Calu3 (cell line): ENCODE measurements around the gene CD22. TPM values are rescaled to one million over a fixed set of nuclear protein-coding genes. Genes with fewer than 3 reads are reported as not detected.

Experiments
- BruUV-seq: library from RNA; stranded (reverse); fragments of 400-500 nt; replicated peaks from 2 replicates; lab custom pipeline; 2021; lab: Mats Ljungman, UMichigan
- CTCF ChIA-PET: fragments of 300-600 bp; sonication (Branson Sonifier 250); formaldehyde crosslinking; loops from one replicate; lab custom pipeline; 2022; ENCODE audit warnings: antibody characterized with exemption; lab: Charles Lee
- DNase-seq: peaks from one replicate; pipeline ENCODE4 v3.0.0; 2022
- H3K27ac Mint-ChIP-seq: one replicate; pipeline ENCODE4 v1.8.0; 2022; ENCODE audit warnings: mixed read lengths; ENCODE audit not compliant: unreplicated experiment
- H3K27me3 Mint-ChIP-seq: one replicate; pipeline ENCODE4 v1.8.0; 2022; ENCODE audit warnings: mixed read lengths; ENCODE audit not compliant: unreplicated experiment
- H3K36me3 Mint-ChIP-seq: one replicate; pipeline ENCODE4 v1.8.0; 2022; ENCODE audit warnings: mild to moderate bottlenecking, moderate library complexity, mixed read lengths; ENCODE audit not compliant: insufficient read depth, unreplicated experiment
- H3K4me1 Mint-ChIP-seq: one replicate; pipeline ENCODE4 v1.8.0; 2022; ENCODE audit warnings: mild to moderate bottlenecking, low read depth, mixed read lengths; ENCODE audit not compliant: unreplicated experiment
- H3K4me3 Mint-ChIP-seq: one replicate; pipeline ENCODE4 v1.8.0; 2022; ENCODE audit warnings: mild to moderate bottlenecking, low read depth, moderate library complexity, mixed read lengths; ENCODE audit not compliant: unreplicated experiment
- H3K9me3 Mint-ChIP-seq: one replicate; pipeline ENCODE4 v1.8.0; 2022; ENCODE audit warnings: low read depth, mixed read lengths; ENCODE audit not compliant: unreplicated experiment
- intact Hi-C: fragments of 100-400 bp; cut with micrococcal nuclease; formaldehyde crosslinking; loops from one replicate; pipeline ENCODE4 v1.10.0; 2022; ENCODE audit not compliant: unreplicated experiment
- total RNA-seq: library from RNA; stranded (reverse); gene quantifications from 2 replicates; pipeline ENCODE4 v1.2.3, GENCODE V29; 2022
- TF ChIP-seq, protein P1 (sequence below): fragments of 200-600 bp; IDR thresholded peaks from one replicate; pipeline ENCODE4 v1.8.0; 2022; ENCODE audit warnings: antibody characterized with exemption; ENCODE audit not compliant: unreplicated experiment

The CD22 gene
- total RNA-seq, 1 experiment from 2014 or later, result 5.9 TPM

GRCh38 chr19:35311901-35312665, 16.9 kb upstream of the CD22 start:
- DNase-seq, result no peak
- H3K27ac Mint-ChIP-seq, result no peak overlapping the region
- intact Hi-C loops, result no loop called here
- H3K4me1 Mint-ChIP-seq, result peaks cover 26% of the 10 kb centered on the region
- no peaks in the 10 kb centered on the region for H3K9me3 Mint-ChIP-seq
- BruUV-seq, result no TSS peak
- TF ChIP-seq, protein P1, sequence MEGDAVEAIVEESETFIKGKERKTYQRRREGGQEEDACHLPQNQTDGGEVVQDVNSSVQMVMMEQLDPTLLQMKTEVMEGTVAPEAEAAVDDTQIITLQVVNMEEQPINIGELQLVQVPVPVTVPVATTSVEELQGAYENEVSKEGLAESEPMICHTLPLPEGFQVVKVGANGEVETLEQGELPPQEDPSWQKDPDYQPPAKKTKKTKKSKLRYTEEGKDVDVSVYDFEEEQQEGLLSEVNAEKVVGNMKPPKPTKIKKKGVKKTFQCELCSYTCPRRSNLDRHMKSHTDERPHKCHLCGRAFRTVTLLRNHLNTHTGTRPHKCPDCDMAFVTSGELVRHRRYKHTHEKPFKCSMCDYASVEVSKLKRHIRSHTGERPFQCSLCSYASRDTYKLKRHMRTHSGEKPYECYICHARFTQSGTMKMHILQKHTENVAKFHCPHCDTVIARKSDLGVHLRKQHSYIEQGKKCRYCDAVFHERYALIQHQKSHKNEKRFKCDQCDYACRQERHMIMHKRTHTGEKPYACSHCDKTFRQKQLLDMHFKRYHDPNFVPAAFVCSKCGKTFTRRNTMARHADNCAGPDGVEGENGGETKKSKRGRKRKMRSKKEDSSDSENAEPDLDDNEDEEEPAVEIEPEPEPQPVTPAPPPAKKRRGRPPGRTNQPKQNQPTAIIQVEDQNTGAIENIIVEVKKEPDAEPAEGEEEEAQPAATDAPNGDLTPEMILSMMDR, result no peak
- CTCF ChIA-PET, result interaction anchor here (0.6 to 1.2 kb wide), 3 partner anchors 11 to 183 kb away, joined by 4 to 6 read pairs (median 4); no protein-coding TSS in a partner anchor
- no peaks in the 10 kb centered on the region for H3K36me3 Mint-ChIP-seq
- H3K27me3 Mint-ChIP-seq, result no peaks in the 10 kb centered on the region
- no peak overlapping the region for H3K4me3 Mint-ChIP-seq

DNA sequence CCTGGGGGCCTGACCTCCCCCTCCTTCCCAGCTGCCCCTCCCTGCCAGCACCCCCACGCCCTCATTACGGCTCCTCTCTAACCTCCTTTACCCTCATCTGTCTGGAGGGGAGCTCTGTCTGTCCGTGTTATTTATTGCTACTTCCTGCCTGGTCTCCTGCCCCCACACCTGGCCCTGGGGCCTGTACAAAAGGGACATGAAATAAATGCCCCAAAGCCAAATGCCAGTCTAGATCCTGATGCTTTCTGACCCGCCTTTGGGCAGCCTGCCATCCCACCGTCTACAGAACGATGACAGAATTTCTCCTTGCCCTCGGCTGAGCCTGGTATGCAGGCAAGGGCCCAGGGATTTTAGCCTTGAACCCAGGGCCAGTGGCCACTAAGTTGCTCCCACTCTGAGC, 15.4 kb upstream of the CD22 start:
- no peaks in the 10 kb centered on the region for H3K9me3 Mint-ChIP-seq
- peak; percentile 39 for DNase-seq
- intact Hi-C loops, result no loop called here
- peaks cover 38% of the 10 kb centered on the region for H3K4me1 Mint-ChIP-seq
- CTCF ChIA-PET, result interaction anchor here (0.6 kb wide), 1 partner anchor 543 kb away, joined by 3 read pairs; the partner anchor contains the start of gene KIRREL2
- BruUV-seq, result no TSS peak
- H3K4me3 Mint-ChIP-seq, result no peak overlapping the region
- H3K36me3 Mint-ChIP-seq, result peaks cover 4% of the 10 kb centered on the region
- TF ChIP-seq, protein P1, result no peak
- no peaks in the 10 kb centered on the region for H3K27me3 Mint-ChIP-seq
- peak overlapping the region; percentile 31 for H3K27ac Mint-ChIP-seq

DNA sequence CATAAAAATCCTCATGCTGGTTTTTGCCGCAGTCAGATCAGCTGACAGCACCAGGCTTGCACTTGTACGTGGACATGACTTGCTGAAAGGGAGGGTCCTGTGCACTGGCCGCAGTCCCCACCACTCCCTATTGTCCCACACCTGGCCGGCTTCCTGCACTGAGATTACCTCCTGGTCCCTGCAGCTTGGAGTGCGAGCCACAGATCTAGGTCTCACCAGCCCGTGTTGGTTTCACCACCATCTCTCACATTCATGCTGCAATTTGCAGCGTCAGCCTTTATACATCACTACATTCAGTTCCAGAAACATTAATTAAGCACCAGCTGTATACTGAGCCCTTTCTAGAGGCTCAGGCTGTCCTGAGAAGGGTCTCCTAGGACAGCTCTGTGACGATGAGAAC, 15.0 kb upstream of the CD22 start:
- Mint-ChIP-seq H3K4me1 (peaks cover 42% of the 10 kb centered on the region), H3K4me3 (no peak overlapping the region), H3K27ac (no peak overlapping the region), H3K27me3 (no peaks in the 10 kb centered on the region), H3K9me3 (no peaks in the 10 kb centered on the region), H3K36me3 (peaks cover 8% of the 10 kb centered on the region)
- no TSS peak for BruUV-seq
- DNase-seq, result no peak
- intact Hi-C loops, result no loop called here
- CTCF ChIA-PET, result no interaction called here
- TF ChIP-seq, protein P1, result no peak

DNA sequence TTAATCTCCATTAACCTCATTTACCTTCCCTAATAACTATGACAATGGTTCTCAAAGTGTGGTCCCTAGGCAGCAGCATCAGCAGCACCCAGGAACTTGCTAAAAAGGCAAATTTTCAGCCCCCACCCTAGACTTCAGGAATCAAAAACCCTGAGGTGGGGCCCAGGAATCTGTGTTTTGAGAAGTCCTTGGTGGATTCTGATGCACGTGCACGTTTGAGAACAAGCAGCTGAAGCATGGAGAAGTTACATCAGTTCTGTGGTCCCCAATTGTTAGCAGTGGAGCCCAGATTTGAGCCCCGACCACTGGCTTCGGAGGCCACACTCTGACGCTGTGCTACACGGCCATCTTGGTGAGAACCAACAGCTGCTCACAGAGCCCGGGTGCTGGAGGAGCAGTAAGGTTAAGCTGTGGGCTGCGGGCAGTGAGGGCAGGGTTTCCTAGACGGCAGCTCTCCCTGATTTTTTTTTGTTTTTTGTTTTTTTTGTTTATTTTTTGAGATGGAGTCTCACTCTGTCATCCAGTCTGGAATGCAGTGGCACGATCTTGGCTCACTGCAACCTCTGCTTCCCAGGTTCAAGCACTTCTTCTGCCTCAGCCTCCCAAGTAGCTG, 14.0 kb upstream of the CD22 start:
- TF ChIP-seq, protein P1, result no peak
- CTCF ChIA-PET, result interaction anchor here (0.6 to 1.2 kb wide), 2 partner anchors 8 to 144 kb away, joined by 3 to 4 read pairs; no protein-coding TSS in a partner anchor
- H3K27ac Mint-ChIP-seq, result no peak overlapping the region
- H3K36me3 Mint-ChIP-seq, result peaks cover 14% of the 10 kb centered on the region
- no peak overlapping the region for H3K4me3 Mint-ChIP-seq
- intact Hi-C loops, result no loop called here
- H3K9me3 Mint-ChIP-seq, result no peaks in the 10 kb centered on the region
- peaks cover 49% of the 10 kb centered on the region for H3K4me1 Mint-ChIP-seq
- BruUV-seq, result no TSS peak
- DNase-seq, result no peak
- no peaks in the 10 kb centered on the region for H3K27me3 Mint-ChIP-seq
